B cell (primary cell): ENCODE measurements around the gene MFSD6L. TPM values are rescaled to one million over a fixed set of nuclear protein-coding genes. Genes with fewer than 3 reads are reported as not detected.

ENCODE experiments used
- ATAC-seq: fragments of 200-7000 bp; cut with Tn5 transposase; one replicate; pipeline ENCODE4 v1.10.0; 2021; ENCODE audit warnings: low read depth, mild to moderate bottlenecking, moderate number of reproducible peaks, moderate library complexity
- CTCF ChIA-PET: fragments of 350-600 bp; sonication (Branson Sonifier 250); formaldehyde crosslinking; loops from one replicate; lab custom pipeline; 2021; ENCODE audit warnings: antibody characterized with exemption, inconsistent platforms; lab: Charles Lee
- POLR2A ChIA-PET: fragments of 350-600 bp; sonication (Branson Sonifier 250); formaldehyde crosslinking; loops from one replicate; lab custom pipeline; 2021; ENCODE audit warnings: antibody characterized with exemption; lab: Charles Lee
- DNase-seq: peaks from one replicate; pipeline ENCODE4 v3.0.0; 2013
- H2AFZ ChIP-seq: 2 replicates; pipeline ENCODE4 v1.6.1; 2012; ENCODE audit warnings: mild to moderate bottlenecking, low read depth, low read length; ENCODE audit not compliant: insufficient read depth, poor library complexity, severe bottlenecking
- H3K27ac ChIP-seq, 2 donors: 1 replicate in 1 of 2; 2 replicates in 1 of 2; pipeline ENCODE4 v1.5.1; 2012 to 2013; ENCODE audit warnings: low read length in 2 of 2, mild to moderate bottlenecking in 2 of 2, moderate library complexity in 1 of 2
- H3K27me3 ChIP-seq, 4 experiments: fragments of 200-600 bp in 1 of 4; sonication (generic) in 1 of 4; replicated peaks in 1 of 4; 1 replicate in 2 of 4; 2 replicates in 2 of 4; pipeline versions ENCODE4 v1.6.1 to v1.7.0; 2013 to 2016; ENCODE audit warnings: low read length in 3 of 4, mild to moderate bottlenecking in 2 of 4, mixed read lengths in 1 of 4, moderate library complexity in 1 of 4; ENCODE audit not compliant: insufficient read depth in 4 of 4, control insufficient read depth in 3 of 4; ENCODE audit errors: control extremely low read depth in 1 of 4
- H3K36me3 ChIP-seq, 2 experiments: replicated peaks in 1 of 2; 1 replicate in 1 of 2; 2 replicates in 1 of 2; pipeline versions ENCODE4 v1.6.1 to v1.7.1; 2013; ENCODE audit warnings: low read length in 1 of 2; ENCODE audit not compliant: insufficient read depth in 2 of 2, control insufficient read depth in 1 of 2; ENCODE audit errors: control extremely low read depth in 1 of 2, extremely low read depth in 1 of 2
- H3K4me1 ChIP-seq, 2 donors: fragments of 200-600 bp in 1 of 2; sonication (generic) in 1 of 2; 1 replicate in 1 of 2; 2 replicates in 1 of 2; pipeline versions ENCODE4 v1.5.1 to v1.6.1; 2013 to 2017; ENCODE audit warnings: low read length in 2 of 2; ENCODE audit not compliant: control insufficient read depth in 2 of 2, insufficient read depth in 2 of 2
- H3K4me2 ChIP-seq: replicated peaks from 2 replicates; pipeline ENCODE3; 2012; ENCODE audit warnings: mild to moderate bottlenecking, low read depth, low read length; ENCODE audit not compliant: poor library complexity, severe bottlenecking
- H3K4me3 ChIP-seq, 5 experiments: fragments of 200-600 bp in 1 of 5; sonication (generic) in 1 of 5; 1 replicate in 3 of 5; 2 replicates in 2 of 5; pipeline versions ENCODE4 v1.5.1 to v1.7.0; 2011 to 2016; ENCODE audit warnings: low read length in 4 of 5, mild to moderate bottlenecking in 4 of 5, low read depth in 2 of 5, control low read depth in 1 of 5, moderate library complexity in 1 of 5; ENCODE audit not compliant: insufficient read depth in 1 of 5; ENCODE audit errors: control extremely low read depth in 1 of 5, extremely low read depth in 1 of 5
- H3K79me2 ChIP-seq: fragments of 200-600 bp; sonication (generic); one replicate; pipeline ENCODE4 v1.6.0; 2016; ENCODE audit warnings: low read length; ENCODE audit not compliant: control insufficient read depth, insufficient read depth
- H3K9ac ChIP-seq: fragments of 200-600 bp; sonication (generic); 2 replicates; pipeline ENCODE4 v1.6.1; 2017; ENCODE audit warnings: mild to moderate bottlenecking, low read length, moderate library complexity
- H3K9me3 ChIP-seq, 3 donors: one replicate each; pipeline versions ENCODE4 v1.6.1 to v1.7.1; 2013; ENCODE audit warnings: low read length in 2 of 3; ENCODE audit not compliant: control insufficient read depth in 2 of 3, insufficient read depth in 1 of 3; ENCODE audit errors: control extremely low read depth in 1 of 3
- H4K20me1 ChIP-seq: 2 replicates; pipeline ENCODE4 v1.6.0; 2012; ENCODE audit warnings: mild to moderate bottlenecking, low read length; ENCODE audit not compliant: insufficient read depth, control insufficient read depth, poor library complexity, severe bottlenecking
- H3K27ac Mint-ChIP-seq: one replicate; pipeline ENCODE4 v1.8.0; 2021; ENCODE audit warnings: mixed read lengths
- H3K27me3 Mint-ChIP-seq: one replicate; pipeline ENCODE4 v1.8.0; 2021; ENCODE audit warnings: mixed read lengths
- H3K4me1 Mint-ChIP-seq: one replicate; pipeline ENCODE4 v1.8.0; 2021; ENCODE audit warnings: mixed read lengths
- H3K4me3 Mint-ChIP-seq: one replicate; pipeline ENCODE4 v1.8.0; 2021; ENCODE audit warnings: mixed read lengths
- H3K9me3 Mint-ChIP-seq: one replicate; pipeline ENCODE4 v1.8.0; 2022; ENCODE audit warnings: mixed read lengths; ENCODE audit not compliant: insufficient read depth
- EZH2 ChIP-seq: IDR thresholded peaks from 2 replicates; pipeline ENCODE4 v1.6.1; 2012; ENCODE audit warnings: borderline replicate concordance, low read depth, mild to moderate bottlenecking, moderate library complexity, low read length; ENCODE audit not compliant: insufficient read depth, poor library complexity, severe bottlenecking
- WGBS: methylation state at CpG from one replicate; pipeline ENCODE4 v1.1.5; 2013; ENCODE audit warnings: missing lambda C conversion rate; ENCODE audit not compliant: insufficient coverage; 5-methylcytosine and 5-hydroxymethylcytosine counted together
- intact Hi-C: fragments of 100-400 bp; cut with micrococcal nuclease; formaldehyde crosslinking; loops from one replicate; pipeline ENCODE4 v1.10.0; 2022
- polyA plus RNA-seq: library from polyadenylated mRNA; depleted of rRNA; stranded (reverse); fragments of >200 nt; gene quantifications from 2 replicates; pipeline ENCODE4 v1.2.3, GENCODE V29; 2012
- total RNA-seq, 2 donors: library from RNA; stranded (reverse); fragments of 120-200 nt in 1 of 2; gene quantifications; 1 replicate in 1 of 2; 2 replicates in 1 of 2; pipeline versions ENCODE4 v1.2.3 to v1.2.4, GENCODE V29; 2013 to 2022
- TF ChIP-seq, protein P1 (sequence below): fragments of 200-600 bp; IDR thresholded peaks from one replicate; pipeline ENCODE4 v1.8.0; 2022; ENCODE audit warnings: antibody characterized with exemption, mild to moderate bottlenecking

The MFSD6L gene
- total and polyA plus RNA-seq, 2 donors (not counting 1 experiment from before 2014, with no cell fraction given): 0.24 to 0.37 TPM

DNA sequence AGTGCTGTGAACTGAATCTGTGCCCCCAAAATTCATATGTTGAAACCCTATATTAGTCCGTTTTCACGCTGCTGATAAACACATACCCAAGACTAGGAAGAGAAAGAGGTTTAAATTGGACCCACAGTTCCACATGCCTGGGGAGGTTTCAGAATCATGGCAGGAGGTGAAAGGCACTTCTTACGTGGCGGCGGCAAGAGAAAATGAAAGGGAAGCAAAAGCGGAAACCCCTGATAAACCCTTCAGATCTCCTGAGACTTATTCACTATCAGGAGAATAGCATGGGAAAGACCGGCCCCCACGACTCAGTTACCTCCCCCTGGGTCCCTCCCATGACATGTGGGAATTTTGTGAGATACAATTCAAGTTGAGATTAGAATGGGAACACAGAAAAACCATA lies 37.2 kb downstream of the MFSD6L start:
- H4K20me1 ChIP-seq: no peaks in the 10 kb centered on the region
- Mint-ChIP-seq H3K9me3 (no peaks in the 10 kb centered on the region), H3K4me3 (no peak overlapping the region), H3K4me1 (no peaks in the 10 kb centered on the region), H3K27ac (no peak overlapping the region), H3K27me3 (peaks cover 30% of the 10 kb centered on the region)
- peaks cover 0 to 12% (median 0%) of the 10 kb centered on the region in 4 experiments for H3K27me3 ChIP-seq
- no peak overlapping the region for H3K4me3 ChIP-seq
- CTCF ChIA-PET: interaction anchor here (1.0 kb wide), 1 partner anchor 16 kb away, joined by 4 read pairs; no protein-coding TSS in a partner anchor
- WGBS: 100% methylated on average over 4 of the region's 8 CpGs
- intact Hi-C loops: no loop called here
- H3K36me3 ChIP-seq: no peaks in the 10 kb centered on the region
- no peak overlapping the region for H3K4me2 ChIP-seq
- DNase-seq: no peak
- POLR2A ChIA-PET: no interaction called here
- no peaks in the 10 kb centered on the region for H3K79me2 ChIP-seq
- no peak overlapping the region for H3K27ac ChIP-seq
- no peak for TF ChIP-seq EZH2
- TF ChIP-seq, protein P1, sequence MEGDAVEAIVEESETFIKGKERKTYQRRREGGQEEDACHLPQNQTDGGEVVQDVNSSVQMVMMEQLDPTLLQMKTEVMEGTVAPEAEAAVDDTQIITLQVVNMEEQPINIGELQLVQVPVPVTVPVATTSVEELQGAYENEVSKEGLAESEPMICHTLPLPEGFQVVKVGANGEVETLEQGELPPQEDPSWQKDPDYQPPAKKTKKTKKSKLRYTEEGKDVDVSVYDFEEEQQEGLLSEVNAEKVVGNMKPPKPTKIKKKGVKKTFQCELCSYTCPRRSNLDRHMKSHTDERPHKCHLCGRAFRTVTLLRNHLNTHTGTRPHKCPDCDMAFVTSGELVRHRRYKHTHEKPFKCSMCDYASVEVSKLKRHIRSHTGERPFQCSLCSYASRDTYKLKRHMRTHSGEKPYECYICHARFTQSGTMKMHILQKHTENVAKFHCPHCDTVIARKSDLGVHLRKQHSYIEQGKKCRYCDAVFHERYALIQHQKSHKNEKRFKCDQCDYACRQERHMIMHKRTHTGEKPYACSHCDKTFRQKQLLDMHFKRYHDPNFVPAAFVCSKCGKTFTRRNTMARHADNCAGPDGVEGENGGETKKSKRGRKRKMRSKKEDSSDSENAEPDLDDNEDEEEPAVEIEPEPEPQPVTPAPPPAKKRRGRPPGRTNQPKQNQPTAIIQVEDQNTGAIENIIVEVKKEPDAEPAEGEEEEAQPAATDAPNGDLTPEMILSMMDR: no peak
- H2AFZ ChIP-seq: no peak overlapping the region
- H3K9ac ChIP-seq: no peak overlapping the region
- H3K4me1 ChIP-seq: no peaks in the 10 kb centered on the region
- no peak for ATAC-seq
- no peaks in the 10 kb centered on the region for H3K9me3 ChIP-seq

DNA sequence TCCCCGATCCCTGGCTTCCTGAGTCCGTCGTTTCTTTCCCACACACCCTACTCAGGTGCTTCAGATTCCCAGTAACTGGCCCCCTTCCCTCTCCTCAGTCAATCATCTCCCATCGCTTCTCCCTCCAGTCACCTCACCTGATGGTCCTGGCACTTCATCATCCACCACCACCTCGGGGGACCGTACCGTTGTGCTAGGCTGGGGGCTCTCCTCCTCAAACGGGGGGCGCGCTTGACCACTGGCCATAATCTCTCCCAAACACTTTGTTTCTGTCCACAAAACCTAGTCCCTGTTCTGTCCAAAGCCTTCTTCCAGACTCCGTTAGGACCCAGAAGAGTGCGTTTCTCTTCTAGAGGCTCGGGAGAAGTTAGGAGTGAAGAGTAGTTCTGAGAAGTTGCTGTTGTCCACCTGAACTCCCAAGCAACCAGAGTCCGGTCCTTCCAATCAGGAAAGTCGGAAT lies 41.0 kb downstream of the MFSD6L start, which contains the start of gene SPDYE4:
Gene SPDYE4, minus strand, starts transcription at position 410 of the 460 bp plus-strand sequence. Its CDS starts 164 bp downstream, at position 246.
- Histone ChIP-seq H3K9ac (no peak within 1 kb of the TSS), H3K36me3 (no peaks in the 10 kb centered on the region), H3K9me3 (no peaks in the 10 kb centered on the region), H3K4me2 (no peak within 1 kb of the TSS), H3K27me3 (peaks cover 0 to 17% (median 0%) of the 10 kb centered on the region in 4 experiments), H2AFZ (no peak within 1 kb of the TSS), H3K79me2 (no peaks in the 10 kb centered on the region), H4K20me1 (no peaks in the 10 kb centered on the region), H3K4me1 (no peaks in the 10 kb centered on the region), H3K27ac (no peak within 1 kb of the TSS), H3K4me3 (no peak within 1 kb of the TSS)
- H3K27ac Mint-ChIP-seq: no peak within 1 kb of the TSS
- no peak for TF ChIP-seq EZH2
- TF ChIP-seq, protein P1: no peak
- 89% methylated on average over 12 of the region's 15 CpGs for WGBS
- ChIA-PET CTCF (interaction anchor here (1.0 kb wide), 1 partner anchor 8 kb away, joined by 3 read pairs; no protein-coding TSS in a partner anchor), POLR2A (no interaction called here)
- no peak within 1 kb of the TSS for H3K4me3 Mint-ChIP-seq
- no peak for DNase-seq
- H3K27me3 Mint-ChIP-seq: peaks cover 43% of the 10 kb centered on the region
- no peaks in the 10 kb centered on the region for H3K4me1 Mint-ChIP-seq
- H3K9me3 Mint-ChIP-seq: no peaks in the 10 kb centered on the region
- intact Hi-C loops: no loop called here
- no peak for ATAC-seq
